GM12878 (cell line): ENCODE results near the gene GANAB.

Experiments
- BACH1 ChIP-seq: fragments of 450-650 bp; IDR thresholded peaks from 2 replicates; pipeline ENCODE4 v1.6.1; 2017; ENCODE audit warnings: mild to moderate bottlenecking, borderline replicate concordance
- BHLHE40 ChIP-seq, 2 experiments: fragments of 450-650 bp in 1 of 2; IDR thresholded peaks; 2 replicates each; pipeline ENCODE4 v1.6.1; 2011 to 2017; ENCODE audit warnings: low read depth in 2 of 2, borderline replicate concordance in 1 of 2, improper control_type of control experiment in 1 of 2, low read length in 1 of 2, mild to moderate bottlenecking in 1 of 2
- CTCF ChIP-seq, 3 experiments: IDR thresholded peaks in 2 of 3; conservative IDR thresholded peaks in 1 of 3; 2 replicates each; pipeline ENCODE4 v1.5.1; 2011; ENCODE audit warnings: low read depth in 3 of 3, low read length in 3 of 3, mild to moderate bottlenecking in 3 of 3, control low read depth in 2 of 3, moderate library complexity in 2 of 3, inconsistent platforms in 1 of 3, mixed read lengths in 1 of 3; ENCODE audit not compliant: control insufficient read depth in 2 of 3, insufficient read depth in 1 of 3; ENCODE audit errors: extremely low read depth in 1 of 3
- EZH2 ChIP-seq: IDR thresholded peaks from 2 replicates; pipeline ENCODE4 v1.6.1; 2012; ENCODE audit warnings: low read depth, mild to moderate bottlenecking, control low read depth, inconsistent platforms, low read length, borderline replicate concordance; ENCODE audit not compliant: control insufficient read depth
- GATAD2B ChIP-seq: fragments of 450-650 bp; conservative IDR thresholded peaks from 2 replicates; pipeline ENCODE4 v1.6.1; 2017; ENCODE audit warnings: low read depth, mild to moderate bottlenecking, moderate library complexity
- HSF1 ChIP-seq: fragments of 150-350 bp; IDR thresholded peaks from 2 replicates; pipeline ENCODE4 v1.6.1; 2014; ENCODE audit warnings: mild to moderate bottlenecking, low read depth, low read length
- NFXL1 ChIP-seq: fragments of 450-650 bp; IDR thresholded peaks from 2 replicates; pipeline ENCODE4 v1.6.1; 2017; ENCODE audit warnings: antibody characterized with exemption, mild to moderate bottlenecking, borderline replicate concordance
- POLR2A ChIP-seq: IDR thresholded peaks from 2 replicates; pipeline ENCODE4 v1.6.1; 2011; ENCODE audit warnings: low read depth, mild to moderate bottlenecking, low read length
- RAD21 ChIP-seq: IDR thresholded peaks from 2 replicates; pipeline ENCODE4 v1.6.1; 2011; ENCODE audit warnings: mild to moderate bottlenecking, low read depth, low read length, moderate library complexity; ENCODE audit not compliant: insufficient read depth
- SIN3A ChIP-seq: IDR thresholded peaks from 2 replicates; pipeline ENCODE4 v1.6.1; 2012; ENCODE audit warnings: low read depth, low read length, improper control_type of control experiment
- SMC3 ChIP-seq: IDR thresholded peaks from 2 replicates; pipeline ENCODE4 v1.6.1; 2011; ENCODE audit warnings: low read length, improper control_type of control experiment, borderline replicate concordance
- ZNF384 ChIP-seq: IDR thresholded peaks from 2 replicates; pipeline ENCODE4 v1.6.1; 2012; ENCODE audit warnings: low read depth, mild to moderate bottlenecking, low read length, improper control_type of control experiment, borderline replicate concordance

- TF ChIP-seq HSF1, result no peak
- no peak for TF ChIP-seq BACH1
- TF ChIP-seq CTCF (IDR thresholded peaks at IDR 0.05 in 2 of 3, conservative IDR thresholded peaks at IDR 0.05 in 1 of 3; ENCODE audit: control insufficient read depth in 2 of 3, extremely low read depth in 1 of 3, insufficient read depth in 1 of 3, low read depth in 3 of 3, low read length in 3 of 3), result no peak
- TF ChIP-seq ZNF384, result no peak
- TF ChIP-seq BHLHE40 (IDR thresholded peaks at IDR 0.05; ENCODE audit: borderline replicate concordance in 1 of 2, low read depth in 2 of 2, low read length in 1 of 2), result no peak
- no peak for TF ChIP-seq SIN3A
- TF ChIP-seq POLR2A, result no peak
- no peak for TF ChIP-seq GATAD2B
- no peak for TF ChIP-seq EZH2
- TF ChIP-seq RAD21, result no peak
- TF ChIP-seq SMC3, result no peak
- no peak for TF ChIP-seq NFXL1
Observed at GRCh38 chr11:62575156-62575555, 71.3 kb downstream of the GANAB start.
